Upper lobe of left lung (tissue), 6 donors: Measurements from ENCODE around the gene RBPJ. TPM values are rescaled to one million over a fixed set of nuclear protein-coding genes. Genes with fewer than 3 reads are reported as not detected.

Experiments used
- ATAC-seq, 2 donors: fragments of 200-7000 bp; cut with Tn5 transposase; one replicate each; pipeline ENCODE4 v1.9.1; 2022; ENCODE audit warnings: mild to moderate bottlenecking in 2 of 2, moderate library complexity in 2 of 2; ENCODE audit not compliant: low FRiP score in 2 of 2
- DNase-seq, 2 donors: peaks; one replicate each; pipeline ENCODE4 v3.0.0-alpha.2; 2019 to 2020
- H3K27ac ChIP-seq, 4 donors: fragments of 200-600 bp; sonication (generic); one replicate each; pipeline ENCODE4 v1.5.1; 2016 to 2019
- H3K27me3 ChIP-seq, 4 donors: fragments of 200-600 bp; sonication (generic); one replicate each; pipeline ENCODE4 v1.5.1; 2017 to 2019
- H3K36me3 ChIP-seq, 4 donors: fragments of 200-600 bp; sonication (generic); one replicate each; pipeline ENCODE4 v1.5.1; 2016 to 2019
- H3K4me1 ChIP-seq, 4 donors: fragments of 200-600 bp; sonication (generic); one replicate each; pipeline ENCODE4 v1.5.1; 2018 to 2019
- H3K4me3 ChIP-seq, 4 donors: fragments of 200-600 bp; sonication (generic); one replicate each; pipeline ENCODE4 v1.5.1; 2017 to 2019; ENCODE audit warnings: mild to moderate bottlenecking in 2 of 4, moderate library complexity in 1 of 4
- H3K9me3 ChIP-seq, 4 donors: fragments of 200-600 bp; sonication (generic); one replicate each; pipeline ENCODE4 v1.5.1; 2018 to 2019
- CTCF ChIP-seq, 6 experiments: fragments of 450-650 bp in 4 of 6; fragments of 200-600 bp in 2 of 6; sonication (generic) in 2 of 6; IDR thresholded peaks; one replicate each; pipeline ENCODE4 v1.5.1; 2016 to 2019; ENCODE audit warnings: antibody characterized with exemption in 6 of 6
- EP300 ChIP-seq, 4 donors: sonication (generic); formaldehyde crosslinking; IDR thresholded peaks; one replicate each; pipeline ENCODE4 v1.5.1; 2017; ENCODE audit warnings: antibody characterized with exemption in 4 of 4, control low read depth in 2 of 4
- POLR2A ChIP-seq, 4 donors: fragments of 450-650 bp; IDR thresholded peaks; one replicate each; pipeline ENCODE4 v1.5.1; 2016 to 2017; ENCODE audit warnings: antibody characterized with exemption in 4 of 4, mild to moderate bottlenecking in 2 of 4
- POLR2AphosphoS5 ChIP-seq, 2 donors: sonication (generic); formaldehyde crosslinking; IDR thresholded peaks; one replicate each; pipeline ENCODE4 v1.5.1; 2017; ENCODE audit warnings: antibody characterized with exemption in 2 of 2
- WGBS, 2 donors: methylation state at CpG; one replicate each; pipeline ENCODE4 v1.1.5; 2017 to 2018; 5-methylcytosine and 5-hydroxymethylcytosine counted together
- total RNA-seq, 6 donors: library from RNA; depleted of rRNA in 4 of 6; stranded (reverse); fragments of >200 nt in 4 of 6; gene quantifications; one replicate each; pipeline versions ENCODE4 v1.1.0 to v1.2.1, GENCODE V29; 2016 to 2021
- donor health status: DM: no; HTN: no; CAD: no; lungs with moderate emphysema.
- donor health status: DM: no; HTN: yes; CAD: no; lungs with severe emphysema.

The RBPJ gene
- total RNA-seq, 6 donors from 2014 or later: 59.4 to 93.2 (median 79.4) TPM

DNA sequence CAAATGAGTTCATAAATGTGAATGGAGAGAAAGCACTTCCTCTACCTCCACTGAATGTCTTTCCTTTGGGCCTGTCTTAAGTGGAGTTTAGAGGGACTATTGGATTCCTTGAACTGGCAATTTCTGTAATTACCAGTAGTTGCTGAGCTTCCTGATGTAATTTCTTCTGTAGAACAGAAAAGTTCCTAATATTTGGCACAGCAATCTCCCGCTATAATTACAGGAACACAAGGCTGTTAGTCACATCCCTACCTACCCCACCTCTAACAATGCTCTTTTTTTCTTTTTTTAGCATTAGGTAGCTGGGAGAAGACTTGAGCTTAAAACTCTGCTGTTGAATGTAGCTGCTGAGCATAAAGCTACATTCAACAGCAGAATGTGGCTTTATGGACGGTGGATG, 24.8 kb upstream of the RBPJ start:
- TF ChIP-seq POLR2A (IDR thresholded peaks at IDR 0.05) (no peak), POLR2AphosphoS5 (IDR thresholded peaks at IDR 0.05) (no peak), CTCF (IDR thresholded peaks at IDR 0.05) (no peak), EP300 (IDR thresholded peaks at IDR 0.05) (no peak)
- Histone ChIP-seq H3K27ac (no peak overlapping the region), H3K27me3 (no peaks in the 10 kb centered on the region), H3K4me3 (no peak overlapping the region), H3K9me3 (no peaks in the 10 kb centered on the region), H3K4me1 (peaks cover 0 to 7% (median 4%) of the 10 kb centered on the region in 4 donors), H3K36me3 (no peaks in the 10 kb centered on the region)
- 76 to 83% methylated on average over 2 of the region's 2 CpGs for WGBS, 2 donors
- DNase-seq (no peak), ATAC-seq (no peak)

DNA sequence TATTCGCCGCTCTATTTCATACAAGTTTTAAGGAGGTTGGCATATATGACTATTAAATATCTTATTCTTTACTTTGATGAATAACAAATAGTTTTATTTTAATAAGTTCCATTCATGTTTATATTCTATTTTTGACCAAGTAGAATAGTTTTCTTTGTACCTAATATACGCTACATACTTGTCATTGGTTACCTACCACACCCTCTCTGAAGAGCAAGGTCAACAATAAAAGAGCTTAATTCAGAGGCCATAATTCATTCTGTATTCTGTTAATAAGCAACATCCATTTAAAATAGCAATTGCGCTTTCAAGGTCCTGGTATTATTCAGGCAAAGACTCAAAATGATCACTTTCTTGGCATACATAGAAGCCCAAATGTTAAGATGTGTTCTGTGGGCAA, 24.3 kb upstream of the RBPJ start:
- ATAC-seq (no peak), DNase-seq (no peak)
- TF ChIP-seq EP300 (IDR thresholded peaks at IDR 0.05): no peak
- no peak for TF ChIP-seq CTCF (IDR thresholded peaks at IDR 0.05)
- TF ChIP-seq POLR2AphosphoS5 (IDR thresholded peaks at IDR 0.05): no peak
- no peak for TF ChIP-seq POLR2A (IDR thresholded peaks at IDR 0.05)
- 78 to 85% methylated on average over 4 of the region's 4 CpGs for WGBS, 2 donors
- H3K4me1 ChIP-seq: peaks cover 0 to 7% (median 4%) of the 10 kb centered on the region in 4 donors
- no peaks in the 10 kb centered on the region for H3K27me3 ChIP-seq
- H3K27ac ChIP-seq: no peak overlapping the region
- H3K4me3 ChIP-seq: no peak overlapping the region
- H3K36me3 ChIP-seq: no peaks in the 10 kb centered on the region
- no peaks in the 10 kb centered on the region for H3K9me3 ChIP-seq

- TF ChIP-seq CTCF (IDR thresholded peaks at IDR 0.05): no peak
- no peak for TF ChIP-seq EP300 (IDR thresholded peaks at IDR 0.05)
- TF ChIP-seq POLR2AphosphoS5 (IDR thresholded peaks at IDR 0.05): no peak
- no peak for TF ChIP-seq POLR2A (IDR thresholded peaks at IDR 0.05)
- Histone ChIP-seq H3K4me1 (peaks cover 0 to 7% (median 4%) of the 10 kb centered on the region in 4 donors), H3K9me3 (no peaks in the 10 kb centered on the region), H3K27ac (no peak overlapping the region), H3K36me3 (no peaks in the 10 kb centered on the region), H3K4me3 (no peak overlapping the region), H3K27me3 (no peaks in the 10 kb centered on the region)
- no peak for DNase-seq
- ATAC-seq: no peak
- WGBS, 2 donors: 86 to 91% methylated on average over 7 of the region's 7 CpGs
Observed at GRCh38 chr4:26297219-26297618, 23.6 kb upstream of the RBPJ start.

GRCh38 chr4:26298198-26298947, 22.4 kb upstream of the RBPJ start:
- Histone ChIP-seq H3K27ac (no peak overlapping the region), H3K9me3 (no peaks in the 10 kb centered on the region), H3K27me3 (no peaks in the 10 kb centered on the region), H3K4me3 (no peak overlapping the region), H3K4me1 (peaks cover 0 to 7% (median 4%) of the 10 kb centered on the region in 4 donors), H3K36me3 (no peaks in the 10 kb centered on the region)
- no peak for DNase-seq
- ATAC-seq: no peak
- TF ChIP-seq POLR2A (IDR thresholded peaks at IDR 0.05) (no peak), POLR2AphosphoS5 (IDR thresholded peaks at IDR 0.05) (no peak), EP300 (IDR thresholded peaks at IDR 0.05) (no peak), CTCF (IDR thresholded peaks at IDR 0.05) (no peak)
- WGBS, 2 donors: 29 to 44% methylated on average over 5 of the region's 5 CpGs
